OCI-LY7 (cell line): ENCODE results near the gene TBC1D4.

Source experiments
- CTCF ChIP-seq: fragments of 200-600 bp; sonication (generic); conservative IDR thresholded peaks from 2 replicates; pipeline ENCODE4 v1.5.1; 2014; ENCODE audit warnings: mild to moderate bottlenecking, antibody characterized with exemption, low read length, moderate library complexity, mixed read lengths
- EZH2phosphoT487 ChIP-seq: fragments of 200-600 bp; sonication (generic); IDR thresholded peaks from 2 replicates; pipeline ENCODE4 v1.6.1; 2018; ENCODE audit warnings: low read depth, borderline replicate concordance, mild to moderate bottlenecking, mixed run types, antibody characterized with exemption, low read length, moderate library complexity, mixed read lengths

DNA sequence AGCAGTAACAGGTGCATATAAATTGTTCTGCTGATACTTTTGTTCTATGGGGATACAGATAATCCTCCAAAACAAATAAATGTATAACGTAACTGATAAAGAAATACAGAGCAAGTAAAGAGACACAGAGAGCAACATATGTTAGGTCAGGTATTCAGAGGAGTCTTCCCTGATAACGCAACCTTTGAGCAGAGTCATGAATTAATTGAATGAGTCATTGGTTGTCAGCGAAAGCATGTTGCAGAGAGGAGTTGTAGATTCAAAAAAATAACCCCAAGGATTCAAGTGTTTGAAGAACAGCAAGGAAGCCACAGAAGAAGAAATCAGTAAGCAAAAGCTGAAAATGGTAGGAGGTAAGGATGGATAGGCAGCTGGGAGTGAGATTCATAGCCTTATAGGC is 245.2 kb downstream of the TBC1D4 start:
- TF ChIP-seq EZH2phosphoT487 (no peak), CTCF (no peak)
